Thyroid gland (tissue), 4 donors: ENCODE results near the gene MINAR2. TPM values are rescaled to one million over a fixed set of nuclear protein-coding genes. Genes with fewer than 3 reads are reported as not detected.

Source experiments
- DNase-seq, 2 donors: peaks; one replicate each; pipeline ENCODE4 v3.0.0-alpha.2; 2019
- H3K27ac ChIP-seq, 3 donors: fragments of 200-600 bp; sonication (generic); 1 replicate in 2 of 3; 2 replicates in 1 of 3; pipeline ENCODE4 v1.5.1; 2016 to 2019; ENCODE audit warnings: mild to moderate bottlenecking in 1 of 3, moderate library complexity in 1 of 3
- H3K27me3 ChIP-seq: fragments of 200-600 bp; sonication (generic); one replicate; pipeline ENCODE4 v1.5.1; 2019
- H3K36me3 ChIP-seq, 2 donors: fragments of 200-600 bp; sonication (generic); one replicate each; pipeline ENCODE4 v1.5.1; 2016 to 2019
- H3K4me1 ChIP-seq, 2 donors: fragments of 200-600 bp; sonication (generic); one replicate each; pipeline ENCODE4 v1.5.1; 2017 to 2019
- H3K4me3 ChIP-seq, 3 donors: fragments of 200-600 bp; sonication (generic); replicated peaks in 1 of 3; 1 replicate in 2 of 3; 2 replicates in 1 of 3; pipeline ENCODE4 v1.5.1; 2016; ENCODE audit warnings: mild to moderate bottlenecking in 1 of 3
- H3K9me3 ChIP-seq: fragments of 200-600 bp; sonication (generic); one replicate; pipeline ENCODE4 v1.5.1; 2017
- CTCF ChIP-seq, 6 experiments: fragments of 200-600 bp in 3 of 6; fragments of 450-650 bp in 3 of 6; sonication (generic) in 3 of 6; IDR thresholded peaks; one replicate each; pipeline ENCODE4 v1.5.1; 2016 to 2019; ENCODE audit warnings: antibody characterized with exemption in 6 of 6, mild to moderate bottlenecking in 2 of 6, inconsistent platforms in 1 of 6, moderate library complexity in 1 of 6
- POLR2A ChIP-seq, 2 donors: fragments of 450-650 bp; IDR thresholded peaks; one replicate each; pipeline ENCODE4 v1.6.1; 2017; ENCODE audit warnings: antibody characterized with exemption in 2 of 2, mild to moderate bottlenecking in 2 of 2, moderate library complexity in 1 of 2
- WGBS, 2 donors: methylation state at CpG; one replicate each; pipeline ENCODE4 v1.1.5; 2017; 5-methylcytosine and 5-hydroxymethylcytosine counted together
- intact Hi-C: fragments of 100-400 bp; cut with DNase I; formaldehyde crosslinking; loops from one replicate; pipeline ENCODE4 v1.15.1; 2023
- total RNA-seq, 4 donors: library from RNA; depleted of rRNA; stranded (reverse); fragments of >200 nt; gene quantifications; one replicate each; pipeline ENCODE4 v1.2.3, GENCODE V29; 2016

The MINAR2 gene
- total RNA-seq, 4 donors from 2014 or later = not detected

GRCh38 chr5:129766798-129767197, 18.9 kb downstream of the MINAR2 start:
- no peak for DNase-seq
- intact Hi-C loops = no loop called here
- H3K4me3 ChIP-seq = no peak overlapping the region
- no peak for TF ChIP-seq POLR2A (IDR thresholded peaks at IDR 0.05)
- TF ChIP-seq CTCF (IDR thresholded peaks at IDR 0.05) = no peak
- H3K36me3 ChIP-seq = no peaks in the 10 kb centered on the region
- H3K27me3 ChIP-seq = no peaks in the 10 kb centered on the region
- no peaks in the 10 kb centered on the region for H3K9me3 ChIP-seq
- no peak overlapping the region for H3K27ac ChIP-seq
- 72 to 78% methylated on average over 2 of the region's 2 CpGs for WGBS, 2 donors
- no peaks in the 10 kb centered on the region for H3K4me1 ChIP-seq

DNA sequence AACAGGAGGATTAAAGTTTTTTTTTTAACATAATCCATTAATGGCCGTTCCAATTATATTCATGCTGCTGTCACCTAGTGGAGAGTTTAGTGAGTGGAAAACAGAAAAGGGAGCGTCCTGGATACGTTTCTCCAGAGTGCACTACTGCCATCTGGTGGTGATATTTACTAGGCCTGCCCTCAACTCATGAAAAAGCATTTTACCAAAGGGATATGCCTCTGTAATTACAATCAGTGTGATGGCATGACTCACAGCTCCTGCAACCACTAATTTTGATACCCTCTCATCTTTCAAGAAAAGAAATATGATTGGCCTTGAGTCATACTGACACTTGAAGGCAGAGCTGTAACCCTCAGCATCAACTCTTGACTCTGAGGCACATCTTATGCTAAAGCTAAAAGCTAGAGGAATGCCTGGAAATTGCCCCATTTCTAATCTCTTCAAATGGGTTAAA, 20.1 kb downstream of the MINAR2 start:
- WGBS, 2 donors = 0 to 1% methylated on average over 3 of the region's 3 CpGs
- Histone ChIP-seq H3K9me3 (no peaks in the 10 kb centered on the region), H3K4me1 (no peaks in the 10 kb centered on the region), H3K36me3 (no peaks in the 10 kb centered on the region), H3K4me3 (no peak overlapping the region), H3K27ac (no peak overlapping the region), H3K27me3 (no peaks in the 10 kb centered on the region)
- DNase-seq = peak; percentile 56 to 62
- TF ChIP-seq POLR2A (IDR thresholded peaks at IDR 0.05) = no peak
- peak; percentile 85 to 97 (median 94) for TF ChIP-seq CTCF (IDR thresholded peaks at IDR 0.05)
- intact Hi-C loops = no loop called here

- no peaks in the 10 kb centered on the region for H3K4me1 ChIP-seq
- no peak for DNase-seq
- H3K9me3 ChIP-seq = no peaks in the 10 kb centered on the region
- no peak for TF ChIP-seq POLR2A (IDR thresholded peaks at IDR 0.05)
- TF ChIP-seq CTCF (IDR thresholded peaks at IDR 0.05) = no peak
- no peaks in the 10 kb centered on the region for H3K27me3 ChIP-seq
- H3K27ac ChIP-seq = no peak overlapping the region
- no peak overlapping the region for H3K4me3 ChIP-seq
- no peaks in the 10 kb centered on the region for H3K36me3 ChIP-seq
- WGBS, 2 donors = 76 to 78% methylated on average over 6 of the region's 6 CpGs
- intact Hi-C loops = no loop called here
Measured at GRCh38 chr5:129768735-129769134, 20.8 kb downstream of the MINAR2 start.

DNA sequence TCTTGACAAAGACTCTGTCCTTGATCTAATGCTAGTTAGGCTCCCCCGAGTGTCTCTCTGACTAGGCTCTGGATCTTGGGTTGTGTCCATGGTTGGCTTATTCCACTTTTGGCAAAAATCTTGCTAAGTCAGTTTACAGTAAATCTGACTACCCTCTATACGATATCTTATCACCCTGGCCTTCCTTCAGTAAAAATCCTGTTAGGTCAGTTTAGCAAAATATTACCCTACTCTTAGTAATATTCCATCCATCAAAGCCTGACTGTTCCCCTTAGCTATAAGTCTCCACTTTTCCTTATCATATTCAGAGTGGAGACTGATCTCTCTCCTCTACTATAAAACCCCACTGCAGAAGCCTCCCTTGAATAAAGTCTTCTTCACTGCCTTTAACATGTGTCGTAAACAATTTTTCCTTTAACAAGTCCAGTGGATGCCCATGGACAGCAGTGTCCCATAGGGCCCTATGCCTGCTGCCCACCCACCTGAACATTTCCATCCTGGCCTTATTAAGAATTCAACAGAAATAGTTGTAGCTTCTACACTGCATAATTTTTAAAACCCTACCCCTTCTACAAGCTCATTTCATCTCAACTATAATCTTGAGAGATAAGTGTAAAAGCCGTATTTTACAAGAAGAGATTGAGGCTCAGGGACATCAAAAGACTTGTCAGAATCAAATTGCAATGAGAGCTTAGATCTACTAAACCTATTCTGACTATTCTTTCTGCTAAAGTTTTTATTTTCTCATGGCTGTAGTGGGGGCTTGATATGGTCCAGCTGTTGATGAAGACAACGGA, 22.3 kb downstream of the MINAR2 start:
- Histone ChIP-seq H3K4me3 (no peak overlapping the region), H3K9me3 (no peaks in the 10 kb centered on the region), H3K27ac (no peak overlapping the region), H3K36me3 (no peaks in the 10 kb centered on the region), H3K27me3 (no peaks in the 10 kb centered on the region), H3K4me1 (no peaks in the 10 kb centered on the region)
- TF ChIP-seq CTCF (IDR thresholded peaks at IDR 0.05) (no peak), POLR2A (IDR thresholded peaks at IDR 0.05) (no peak)
- intact Hi-C loops = no loop called here
- no peak for DNase-seq
- 77 to 83% methylated on average over 5 of the region's 5 CpGs for WGBS, 2 donors

DNA sequence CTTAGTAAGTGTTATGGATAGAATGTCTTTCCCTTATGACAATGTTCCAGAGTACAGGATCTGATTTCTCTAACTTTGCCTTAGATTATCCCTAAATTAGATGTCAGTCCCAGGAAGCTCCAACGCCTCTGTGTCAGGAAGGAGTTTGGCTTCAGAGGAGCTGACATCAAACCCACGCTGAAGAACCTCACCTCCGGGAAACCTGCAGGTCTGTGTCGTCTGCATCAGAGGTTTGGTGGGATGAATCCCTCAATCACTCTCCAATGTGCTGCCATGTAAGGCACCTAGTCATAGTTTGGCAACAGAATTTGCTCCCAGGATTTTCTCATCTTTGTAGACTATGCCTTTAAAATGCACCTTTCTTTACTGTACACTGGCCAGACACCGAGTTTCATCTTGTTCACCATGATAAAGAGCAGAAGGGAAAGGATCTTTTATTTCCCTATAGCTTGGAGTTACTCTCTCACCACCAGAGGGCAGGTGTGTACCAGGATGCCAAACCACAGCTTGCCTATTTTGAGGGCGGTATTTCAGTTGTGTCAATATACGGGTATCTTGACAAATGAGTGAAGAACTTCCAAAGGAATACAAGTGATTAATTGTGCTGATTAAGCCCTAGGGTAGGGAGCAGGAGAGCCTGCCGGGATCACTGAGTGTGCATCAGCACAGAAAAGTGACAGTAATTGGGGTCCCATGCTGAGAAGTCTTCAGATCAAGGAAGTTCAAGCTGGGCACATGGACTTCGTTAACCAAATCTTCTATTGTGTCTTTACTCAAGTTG, 23.4 kb downstream of the MINAR2 start:
- Histone ChIP-seq H3K4me3 (no peak overlapping the region), H3K9me3 (no peaks in the 10 kb centered on the region), H3K27me3 (no peaks in the 10 kb centered on the region), H3K4me1 (no peaks in the 10 kb centered on the region), H3K36me3 (no peaks in the 10 kb centered on the region), H3K27ac (no peak overlapping the region)
- intact Hi-C loops = no loop called here
- TF ChIP-seq POLR2A (IDR thresholded peaks at IDR 0.05) = no peak
- TF ChIP-seq CTCF (IDR thresholded peaks at IDR 0.05) = peak; percentile 35 to 77 (median 52)
- WGBS, 2 donors = 40 to 43% methylated on average over 9 of the region's 9 CpGs
- peak; percentile 24 to 53 for DNase-seq
